ENCODE data around the gene FHOD1.

DNA sequence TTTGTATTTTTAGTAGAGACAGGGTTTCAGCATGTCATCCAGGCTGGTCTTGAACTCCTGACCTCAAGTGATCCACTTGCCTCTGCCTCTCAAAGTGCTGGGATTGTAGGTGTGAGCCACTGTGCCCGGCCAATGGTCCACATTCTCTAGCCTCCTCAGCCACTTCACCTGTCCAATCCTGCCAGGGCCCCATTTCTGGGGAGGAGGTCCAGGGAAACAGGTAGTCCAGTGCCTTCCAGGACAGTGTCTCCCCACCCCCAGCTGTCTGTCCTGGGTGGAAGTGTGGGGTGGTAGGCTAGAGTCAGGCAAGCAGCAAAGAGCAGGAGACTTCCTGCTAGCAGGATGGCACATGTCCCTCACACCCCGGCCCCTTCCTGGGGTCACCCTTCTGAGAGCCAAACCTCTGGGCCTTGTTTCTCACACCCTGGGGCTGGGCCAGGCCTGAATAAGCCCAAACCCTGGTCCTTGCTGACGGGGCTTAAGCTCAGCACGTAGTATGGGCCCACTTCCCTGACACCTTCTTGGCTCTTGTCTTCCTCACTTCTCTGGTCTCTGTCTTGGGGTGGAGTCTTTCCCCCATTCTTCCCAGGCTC lies 5.0 kb downstream of the FHOD1 start:
- TF ChIP-seq TAF1 (IDR thresholded peaks at IDR 0.05; ENCODE audit: borderline replicate concordance, insufficient read depth, low read length) (no peak), FOXP2 (optimal IDR thresholded peaks at IDR 0.05; ENCODE audit: borderline replicate concordance, extremely low read depth, extremely low read length, insufficient read depth) (no peak), POLR2AphosphoS5 (IDR thresholded peaks at IDR 0.05; ENCODE audit: low read depth, low read length) (no peak), SIN3A (IDR thresholded peaks at IDR 0.05; ENCODE audit: borderline replicate concordance, insufficient read depth, low read length) (no peak)

All from PFSK-1 (cell line).